Mesenteric fat pad (tissue), 1 donor: ENCODE results near the gene CYFIP2. TPM values are rescaled to one million over a fixed set of nuclear protein-coding genes. Genes with fewer than 3 reads are reported as not detected.
"Not testable (repeated sequence)": the region's sequence is repeated elsewhere in the genome, so short reads cannot be mapped to it uniquely, and the experiment has no call there.

Experiments used
- DNase-seq: peaks from one replicate; pipeline ENCODE4 v3.0.0-alpha.2; 2020; ENCODE audit warnings: low spot score
- total RNA-seq: library from RNA; stranded (reverse); fragmentation: NEBNext Ultra II Directional; extraction: Animal tissue kit (Norgen Biotek cat#: 25700); gene quantifications from one replicate; pipeline ENCODE4 v1.2.1, GENCODE V29; 2021
- donor health status: DM: yes; HTN: yes; CAD: no.

CYFIP2 gene
- total RNA-seq, 1 donor from 2014 or later = 7.3 TPM

DNA sequence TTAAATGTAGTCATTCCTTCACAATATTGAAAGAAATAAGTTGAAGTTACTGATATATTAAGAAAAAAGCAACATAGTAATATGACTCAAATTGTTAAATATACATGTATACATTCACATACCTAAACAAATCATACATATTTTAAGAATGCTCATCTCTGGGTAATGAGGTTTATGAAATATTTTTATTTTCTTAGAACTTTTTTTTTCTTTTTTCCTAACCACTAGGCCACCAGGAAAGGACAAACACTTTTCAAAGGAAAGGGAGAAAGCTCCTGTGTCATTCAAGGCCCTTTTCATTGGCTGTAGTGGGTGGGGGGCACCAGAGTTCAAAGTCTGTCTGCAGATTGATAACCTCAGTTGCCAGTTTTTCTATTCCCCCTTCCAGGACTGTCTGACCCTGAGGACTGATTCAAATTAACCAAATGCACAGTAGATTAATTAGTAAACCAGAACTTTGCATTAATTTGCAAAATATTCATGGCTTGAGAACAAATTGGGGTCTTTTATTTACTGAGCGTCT lies 121.2 kb downstream of the CYFIP2 start:
- DNase-seq = no peak

DNA sequence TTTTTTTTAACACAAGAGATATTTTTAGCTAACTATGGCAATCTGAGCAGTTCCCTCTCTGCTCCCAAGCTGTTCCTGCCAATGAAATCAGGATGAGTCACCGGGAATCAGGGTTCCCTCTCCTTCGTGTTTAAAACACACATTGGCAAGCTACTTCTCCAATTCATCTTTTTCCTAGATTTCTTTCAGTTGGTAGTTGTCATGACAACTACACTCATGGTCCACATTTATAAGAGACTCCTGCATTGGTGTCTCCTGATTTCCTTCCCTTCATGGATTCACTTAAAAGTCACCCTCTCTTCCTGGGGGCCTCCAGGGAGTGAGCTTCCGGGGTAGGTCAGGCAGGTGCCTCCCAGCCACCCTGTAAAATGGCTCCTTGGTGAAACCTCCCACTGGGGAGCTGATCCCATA lies 121.8 kb downstream of the CYFIP2 start:
- no peak for DNase-seq

DNA sequence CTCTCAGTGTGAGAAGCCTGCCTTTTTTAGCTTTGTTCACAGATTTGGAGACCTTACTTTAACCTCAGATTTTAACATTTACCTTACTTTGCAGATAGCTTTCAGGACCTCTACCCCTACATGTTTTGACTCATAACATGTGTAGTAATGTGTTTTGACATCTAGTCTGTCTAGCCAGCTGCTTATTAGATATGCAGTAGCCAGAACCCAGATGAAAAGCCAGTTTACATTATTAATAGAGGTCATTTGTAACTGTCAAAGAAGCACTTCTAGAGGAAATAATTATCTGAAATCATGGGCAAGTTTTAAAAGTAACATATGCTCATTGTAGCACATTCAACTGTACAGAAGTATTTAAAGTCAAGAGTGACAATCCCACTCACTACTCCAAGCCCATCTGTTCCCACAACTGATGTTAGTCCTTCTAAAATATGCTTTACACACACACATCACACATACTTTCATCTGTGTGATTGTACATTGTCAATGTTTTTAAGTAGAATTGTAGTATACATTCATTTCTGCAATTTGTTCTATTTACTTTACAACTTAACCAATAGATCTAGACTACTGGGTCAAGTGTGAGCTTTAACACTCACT lies 122.3 kb downstream of the CYFIP2 start:
- no peak for DNase-seq

DNA sequence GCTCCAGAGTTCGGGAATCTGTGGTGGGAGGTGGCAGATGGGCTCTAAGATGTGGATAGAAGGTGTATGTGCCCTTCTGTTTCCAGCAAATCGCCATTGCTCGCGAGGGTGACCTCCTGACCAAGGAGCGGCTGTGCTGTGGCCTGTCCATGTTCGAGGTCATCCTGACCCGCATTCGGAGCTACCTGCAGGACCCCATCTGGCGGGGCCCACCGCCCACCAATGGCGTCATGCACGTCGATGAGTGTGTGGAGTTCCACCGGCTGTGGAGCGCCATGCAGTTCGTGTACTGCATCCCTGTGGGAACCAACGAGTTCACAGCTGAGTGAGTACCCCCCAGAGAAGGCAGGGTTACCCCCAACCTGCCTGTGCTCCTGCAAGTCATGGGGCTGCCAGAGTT lies 123.2 kb downstream of the CYFIP2 start:
- DNase-seq = no peak

DNA sequence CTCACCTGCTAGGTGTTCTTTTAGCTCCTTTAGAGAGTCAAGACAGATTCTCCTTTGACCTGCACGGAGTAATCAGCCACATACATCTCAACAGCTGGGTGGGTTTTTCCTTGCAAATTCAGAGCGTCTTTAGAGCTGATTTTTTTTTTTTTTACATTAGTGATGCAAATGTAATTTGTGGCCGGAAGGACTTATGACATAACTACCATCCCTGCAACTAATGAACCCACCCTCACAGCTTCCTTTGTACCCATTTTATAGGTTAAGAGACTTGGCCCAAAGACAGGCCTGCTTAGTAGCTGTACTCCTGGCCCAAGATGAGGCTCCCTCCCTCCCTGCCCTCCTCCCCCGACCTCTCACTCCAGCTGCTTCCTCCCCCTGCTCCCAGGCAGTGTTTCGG lies 124.2 kb downstream of the CYFIP2 start:
- DNase-seq = no peak

DNA sequence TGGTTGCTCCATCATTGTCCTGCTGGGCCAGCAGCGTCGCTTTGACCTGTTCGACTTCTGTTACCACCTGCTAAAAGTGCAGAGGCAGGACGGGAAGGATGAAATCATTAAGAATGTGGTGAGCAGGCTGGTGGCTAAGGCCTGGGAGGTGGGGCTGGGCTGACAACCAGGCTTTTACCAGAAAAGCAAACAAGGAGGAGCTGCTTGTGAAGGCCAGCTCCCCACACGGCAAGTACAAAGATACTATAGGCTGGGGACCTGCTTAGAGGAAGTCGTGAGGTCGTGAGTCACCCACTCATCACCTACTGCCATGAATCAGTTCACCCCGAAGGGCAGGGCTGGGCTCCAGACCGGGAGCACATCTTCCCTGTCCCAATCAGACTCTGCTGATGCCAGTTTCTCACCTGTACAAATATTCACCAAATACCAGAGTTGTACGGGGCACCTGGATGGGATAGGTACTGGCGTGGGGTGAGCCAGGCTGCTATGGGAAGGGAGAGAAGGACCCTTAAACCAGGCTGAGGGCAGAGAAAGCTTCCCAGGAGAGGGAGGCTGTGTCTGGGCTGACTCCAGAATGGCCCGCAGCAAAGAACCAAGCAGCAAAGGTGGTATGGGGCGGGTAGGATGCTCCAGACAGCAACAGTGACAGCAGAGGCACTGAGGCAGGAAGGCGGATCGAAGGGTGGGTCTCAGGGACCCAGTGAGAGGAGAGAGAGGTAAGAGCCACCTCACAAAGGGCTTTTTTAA lies 124.8 kb downstream of the CYFIP2 start:
- no peak for DNase-seq

DNA sequence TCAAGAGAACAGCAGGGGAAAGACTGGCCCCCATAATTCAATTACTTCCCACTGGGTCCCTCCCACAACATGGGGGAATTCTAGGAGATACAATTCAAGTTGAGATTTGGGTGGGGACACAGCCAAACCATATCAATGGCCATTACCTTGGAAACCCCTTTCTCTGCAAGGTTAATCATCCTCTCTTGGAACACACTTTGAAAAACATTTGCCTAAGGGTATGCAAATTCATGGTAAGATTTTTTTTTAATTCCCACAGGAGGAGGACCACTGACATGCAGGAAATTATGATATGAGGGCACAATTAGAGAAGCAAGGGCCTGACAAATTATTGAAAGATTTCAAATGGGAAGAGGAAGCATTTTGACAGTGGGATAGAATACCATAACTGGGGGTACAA lies 132.4 kb downstream of the CYFIP2 start:
- no peak for DNase-seq

DNA sequence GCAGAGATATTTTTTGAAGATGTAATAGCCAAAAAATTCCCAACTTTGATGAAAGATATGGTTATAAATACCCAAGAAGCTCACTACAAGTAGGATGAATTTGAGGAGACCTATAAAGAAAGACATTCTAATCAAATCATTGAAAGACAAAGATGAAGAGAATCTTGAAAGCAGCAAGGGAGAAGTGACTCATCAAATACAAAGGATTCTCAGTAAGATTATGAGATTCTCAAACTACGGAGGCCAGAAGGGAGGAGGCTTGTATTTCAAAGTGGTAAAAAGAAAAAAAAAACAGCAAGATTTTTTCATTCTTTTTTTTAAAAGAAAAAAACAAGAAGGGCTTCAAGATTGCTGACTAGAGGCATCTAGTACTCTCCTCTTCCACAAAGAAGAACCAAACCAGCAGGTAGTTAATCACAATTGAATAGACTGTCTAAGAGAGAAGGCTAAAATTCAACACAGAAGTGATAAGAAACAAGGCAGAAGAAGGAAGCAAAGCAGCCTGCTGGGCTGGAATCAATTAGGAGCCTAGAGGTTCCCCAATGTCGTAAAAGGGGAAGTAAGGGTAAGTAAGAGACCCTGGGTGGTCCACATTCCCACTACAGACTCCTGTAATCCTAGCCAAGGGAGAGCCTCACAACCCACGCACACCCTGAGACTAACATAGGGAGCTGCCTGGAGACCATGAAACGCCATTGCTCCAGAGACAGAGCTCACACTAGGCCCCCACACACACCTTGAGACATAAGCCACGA lies 135.0 kb downstream of the CYFIP2 start:
- no peak for DNase-seq

DNA sequence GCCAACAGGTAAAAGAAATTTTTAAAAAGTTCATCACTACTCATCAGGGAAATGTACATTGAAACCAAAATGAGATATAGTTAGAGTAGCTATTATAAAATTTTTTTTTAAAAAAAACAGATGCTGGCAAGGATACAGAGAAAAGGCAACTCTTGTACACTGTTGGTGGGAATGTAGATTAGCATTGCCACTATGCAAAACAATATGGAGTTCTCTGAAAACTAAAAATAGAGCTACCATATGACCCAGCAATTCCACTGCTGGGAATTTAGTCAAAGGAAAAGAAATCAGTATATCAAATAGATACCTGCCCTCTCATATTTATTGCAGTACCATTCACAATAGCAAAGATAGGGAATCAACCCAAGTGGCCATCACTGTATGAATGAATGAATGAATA lies 149.9 kb downstream of the CYFIP2 start:
- no peak for DNase-seq

DNA sequence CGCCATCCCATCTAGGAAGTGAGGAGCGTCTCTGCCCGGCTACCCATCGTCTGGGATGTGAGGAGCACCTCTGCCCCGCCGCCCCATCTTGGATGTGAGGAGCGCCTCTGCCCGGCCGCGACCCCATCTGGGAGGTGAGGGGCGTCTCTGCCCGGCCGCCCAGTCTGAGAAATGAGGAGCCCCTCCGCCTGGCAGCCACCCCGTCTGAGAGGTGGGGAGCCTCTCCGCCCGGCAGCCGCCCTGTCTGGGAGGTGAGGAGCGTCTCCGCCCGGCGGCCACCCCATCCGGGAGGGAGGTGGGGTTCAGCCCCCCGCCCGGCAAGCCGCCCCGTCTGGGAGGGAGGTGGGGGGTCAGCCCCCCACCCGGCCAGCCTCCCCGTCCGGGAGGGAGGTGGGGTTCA lies 153.6 kb downstream of the CYFIP2 start:
- DNase-seq = not testable (repeated sequence)

DNA sequence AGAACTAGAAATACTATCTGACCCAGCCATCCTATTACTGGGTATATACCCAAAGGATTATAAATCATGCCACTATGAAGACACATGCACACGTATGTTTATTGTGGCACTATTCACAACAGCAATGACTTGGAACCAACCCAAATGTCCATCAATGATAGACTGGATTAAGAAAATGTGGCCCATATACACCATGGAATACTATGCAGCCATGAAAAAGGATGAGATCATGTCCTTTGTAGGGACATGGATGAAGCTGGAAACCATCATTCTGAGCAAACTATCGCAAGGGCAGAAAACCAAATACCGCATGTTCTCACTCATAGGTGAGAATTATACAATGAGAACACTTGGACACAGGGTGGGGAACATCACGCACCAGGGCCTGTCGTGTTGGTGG lies 164.0 kb downstream of the CYFIP2 start:
- not testable (repeated sequence) for DNase-seq

DNA sequence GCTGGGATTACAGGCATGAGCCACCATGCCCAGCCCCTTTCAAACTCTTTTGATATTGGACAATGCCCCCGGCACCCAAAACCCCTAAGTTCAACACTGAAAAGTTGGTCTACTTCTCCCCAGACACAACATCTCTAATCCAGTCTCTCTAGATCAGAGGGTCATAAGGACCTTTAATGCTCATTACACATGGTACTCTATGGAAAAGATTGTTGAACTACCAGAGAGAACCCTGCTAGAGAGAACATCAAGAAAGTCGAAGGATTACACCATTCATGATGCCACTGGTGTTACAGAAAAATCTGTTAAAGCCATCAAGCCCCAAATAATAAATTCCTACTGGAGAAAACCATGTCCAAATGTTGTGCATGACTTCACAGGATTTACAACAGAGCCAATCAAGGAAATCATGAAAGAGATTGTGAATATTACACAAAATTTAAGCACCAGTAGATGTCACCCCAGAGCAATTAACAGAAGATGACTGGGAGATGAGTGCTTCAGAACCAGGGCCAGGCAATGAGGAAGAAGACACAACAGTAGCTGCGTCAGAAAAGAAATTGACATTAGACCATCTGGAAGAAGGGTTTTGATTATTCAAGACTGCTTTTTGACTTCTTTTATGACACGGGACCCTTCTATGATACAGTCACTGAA lies 165.7 kb downstream of the CYFIP2 start:
- no peak for DNase-seq

DNA sequence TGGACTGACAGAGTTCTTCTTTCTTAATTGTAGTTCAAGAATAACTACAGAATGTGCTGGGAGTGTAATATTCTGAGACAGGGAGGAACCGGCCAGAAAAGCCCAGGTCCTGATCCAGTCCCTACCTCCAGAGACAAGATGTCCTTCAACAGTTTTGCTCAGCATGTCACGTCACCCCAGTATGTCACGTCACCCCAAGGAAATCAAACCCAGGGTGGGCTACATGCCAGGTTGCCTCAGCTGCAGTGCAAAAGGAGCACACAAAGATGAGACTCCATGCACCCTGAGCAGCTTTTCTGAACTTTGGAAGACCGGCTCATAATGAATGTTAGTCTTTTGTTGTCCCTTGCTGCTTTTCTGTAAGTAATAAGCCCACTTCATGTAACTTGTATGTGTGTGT lies 168.2 kb downstream of the CYFIP2 start:
- no peak for DNase-seq

DNA sequence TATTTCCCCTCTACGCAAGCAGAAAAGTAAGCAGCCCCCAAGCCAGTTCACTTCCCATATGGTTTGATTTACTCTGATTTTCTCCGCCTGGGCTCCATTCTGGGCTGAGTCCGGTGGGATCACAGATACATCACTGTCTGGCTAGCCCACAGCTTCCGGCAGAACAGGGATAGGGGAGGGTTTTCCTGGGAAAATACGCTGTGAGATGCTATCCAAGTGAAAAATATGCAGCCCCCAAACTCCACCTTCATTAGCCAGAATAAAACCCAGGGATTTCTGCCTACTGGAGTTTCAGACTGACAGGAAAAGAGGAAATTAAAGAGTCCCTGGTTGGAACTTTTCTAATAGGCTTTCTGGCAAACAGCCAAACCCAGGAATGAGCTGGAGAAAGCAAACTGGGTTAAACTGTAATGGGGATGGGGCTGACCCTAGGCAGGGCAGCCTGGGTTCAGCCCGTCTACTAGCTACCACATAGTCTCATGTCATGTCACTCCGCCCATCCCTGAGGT lies 177.2 kb downstream of the CYFIP2 start:
- no peak for DNase-seq

DNA sequence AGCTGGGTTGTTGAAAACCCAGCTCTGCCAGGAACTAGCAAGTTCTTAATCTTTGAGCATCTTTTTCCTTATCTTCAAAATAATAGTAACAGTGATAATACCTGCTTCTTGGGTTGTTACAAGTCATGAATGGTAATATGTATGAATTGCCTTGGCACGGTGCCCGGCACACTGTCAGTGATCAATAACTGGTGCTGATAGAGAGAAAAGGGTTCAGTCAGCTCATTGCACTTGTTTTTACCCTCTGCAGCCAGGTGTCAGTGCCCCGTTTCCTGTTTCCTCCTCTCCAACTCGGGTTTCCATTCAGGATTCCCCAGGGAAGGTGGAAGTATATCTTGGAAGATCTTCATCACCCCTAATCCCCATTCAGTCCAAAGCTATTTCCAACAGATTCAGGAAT lies 178.3 kb downstream of the CYFIP2 start:
- DNase-seq = no peak

Other genes starting within 250 kb of the CYFIP2 start
- gene HAVCR1, start 207.0 kb upstream of the CYFIP2 start, total RNA-seq = 0.29 TPM
- gene HAVCR2, start 157.1 kb upstream of the CYFIP2 start, total RNA-seq = 14.9 TPM
- gene MED7, start 123.3 kb upstream of the CYFIP2 start, total RNA-seq = 10.7 TPM
- gene GARIN3, start 99.9 kb upstream of the CYFIP2 start, total RNA-seq = not detected
- gene ITK, start 85.3 kb upstream of the CYFIP2 start, total RNA-seq = 4.5 TPM
- not detected for gene NIPAL4, start 194.1 kb downstream of the CYFIP2 start, total RNA-seq